ENCODE data around the gene GATAD2B. TPM values are rescaled to one million over a fixed set of nuclear protein-coding genes. Genes with fewer than 3 reads are reported as not detected.

Gene GATAD2B
- total RNA-seq, 2 donors from 2014 or later, result 33.5 to 43.5 TPM

- intact Hi-C loops (cut with DNase I), result no loop called here
- no peak for DNase-seq (ENCODE audit: low spot score)
Observed at GRCh38 chr1:153954826-153955225, 32.1 kb upstream of the GATAD2B start.

- intact Hi-C loops (cut with DNase I), result no loop called here
- no peak for DNase-seq (ENCODE audit: low spot score)
Observed at GRCh38 chr1:153953859-153954365, 31.1 kb upstream of the GATAD2B start.

- no peak for DNase-seq (ENCODE audit: low spot score)
- intact Hi-C loops (cut with DNase I), result no loop called here
Observed at GRCh38 chr1:153951801-153952200, 29.0 kb upstream of the GATAD2B start.

DNA sequence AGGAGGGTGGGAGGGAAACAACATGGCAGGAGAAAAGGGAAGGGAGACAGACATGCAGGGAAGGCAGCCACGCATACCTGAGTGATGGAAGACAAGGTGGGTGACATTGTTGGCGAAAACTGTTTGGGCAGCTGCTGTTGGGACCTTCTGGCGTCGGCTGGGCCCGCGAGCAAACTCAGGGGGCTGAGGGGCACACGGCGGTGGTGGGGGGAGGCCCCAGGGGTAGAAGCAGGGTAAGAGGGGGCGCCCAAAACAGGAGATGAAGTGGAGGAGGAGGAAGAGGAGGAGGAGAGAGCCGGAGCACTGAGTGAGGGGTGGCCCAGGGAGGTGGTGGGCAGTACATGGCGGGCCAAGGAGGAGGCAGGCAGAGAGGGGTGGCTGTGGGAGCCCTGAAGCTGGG lies 28.4 kb upstream of the GATAD2B start:
- DNase-seq (ENCODE audit: low spot score), result no peak
- intact Hi-C loops (cut with DNase I), result no loop called here

- DNase-seq (ENCODE audit: low spot score), result peak; percentile 95
- intact Hi-C loops (cut with DNase I), result loop anchor here in 1 of 2 donors (10.0 kb wide), 1 partner anchor 152 kb away; no protein-coding TSS in a partner anchor
Observed at GRCh38 chr1:153946622-153947241, 24.0 kb upstream of the GATAD2B start, which contains the start of gene DENND4B. Gene DENND4B (minus strand): TSS chr1:153946718. CDS start chr1:153944374, 2,344 bp downstream.

DNA sequence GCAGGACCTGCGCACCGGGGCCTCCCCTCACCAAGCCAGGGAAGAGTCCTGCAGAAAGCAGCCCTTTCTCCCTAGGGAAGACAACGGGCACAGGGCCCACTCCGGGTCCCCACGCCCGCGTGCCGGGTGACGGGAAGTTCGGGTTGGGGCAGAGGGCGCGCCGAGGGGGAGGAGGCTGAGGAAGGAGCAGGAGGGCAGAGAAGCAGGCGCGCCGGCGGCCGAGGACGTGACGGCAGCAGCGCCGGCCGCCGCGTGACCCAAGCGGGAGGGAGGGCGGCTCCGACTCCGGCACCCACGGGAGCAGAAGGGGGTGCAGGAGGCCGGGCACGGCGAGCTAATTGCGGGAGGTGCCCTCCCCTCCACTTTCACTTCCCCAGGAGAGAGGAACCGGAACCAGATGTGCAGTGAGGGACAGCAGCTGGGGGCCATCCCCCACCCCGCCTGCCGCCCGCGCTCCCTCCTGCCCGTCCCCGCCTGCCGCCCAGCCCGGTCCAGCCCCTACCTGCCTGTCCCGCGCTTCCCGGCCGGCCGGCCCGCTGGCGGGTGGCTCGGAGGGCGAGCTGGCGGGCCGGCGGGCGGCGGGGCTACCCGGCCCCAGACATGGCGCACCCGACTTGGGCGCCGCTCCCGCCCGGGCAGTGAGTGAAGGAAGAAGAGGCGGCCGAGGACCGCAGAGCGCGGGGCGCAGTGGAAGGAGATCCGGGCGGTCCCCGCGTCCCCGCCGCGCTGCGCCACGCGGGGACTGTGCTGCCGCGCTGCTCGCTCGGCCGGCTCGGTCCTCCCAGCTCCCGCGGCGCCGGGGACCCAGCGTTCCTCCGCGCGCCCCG lies 23.2 kb upstream of the GATAD2B start:
- intact Hi-C loops (cut with DNase I), result loop anchor here in 1 of 2 donors (10.0 kb wide), 1 partner anchor 151 kb away; no protein-coding TSS in a partner anchor
- peak; percentile 97 for DNase-seq (ENCODE audit: low spot score)

DNA sequence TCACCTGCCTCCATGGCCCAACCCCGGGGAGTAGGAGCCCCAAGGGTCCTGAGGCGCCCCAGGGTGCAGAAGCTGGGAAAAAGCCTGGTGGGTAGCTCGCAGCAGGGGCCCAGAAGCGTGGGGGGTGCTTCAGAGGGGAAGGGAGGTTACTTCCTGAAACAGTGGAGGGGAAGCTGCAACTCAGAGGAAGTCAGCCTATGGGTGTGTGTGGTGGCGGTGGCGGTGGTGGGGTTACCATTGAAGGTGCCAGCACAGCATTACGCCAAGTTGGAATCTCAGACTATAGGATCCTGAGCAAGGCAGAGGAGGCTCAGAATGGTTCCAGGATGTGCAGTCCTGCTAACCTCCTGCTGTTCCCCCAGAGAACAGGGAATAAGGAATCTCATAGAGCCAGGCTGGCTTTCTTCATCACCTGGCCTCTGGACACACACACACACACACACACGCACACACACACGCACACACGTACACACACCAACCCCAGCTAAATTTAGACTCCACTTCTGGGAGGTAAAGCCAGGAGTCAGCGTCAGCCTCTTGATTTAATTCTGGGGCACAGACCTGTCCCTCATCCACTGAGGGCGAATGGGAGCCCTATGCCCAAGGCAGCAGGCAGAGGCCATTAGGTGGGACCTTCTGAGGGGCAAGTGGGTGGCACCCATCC lies 22.5 kb upstream of the GATAD2B start:
- intact Hi-C loops (cut with DNase I), result loop anchor here in 1 of 2 donors (10.0 kb wide), 1 partner anchor 150 kb away; no protein-coding TSS in a partner anchor
- peak; percentile 92 for DNase-seq (ENCODE audit: low spot score)

- intact Hi-C loops (cut with DNase I), result loop anchor here in 1 of 2 donors (10.0 kb wide), 1 partner anchor 150 kb away; no protein-coding TSS in a partner anchor
- DNase-seq (ENCODE audit: low spot score), result peak; percentile 70
Observed at GRCh38 chr1:153944827-153945117, 22.0 kb upstream of the GATAD2B start.

DNA sequence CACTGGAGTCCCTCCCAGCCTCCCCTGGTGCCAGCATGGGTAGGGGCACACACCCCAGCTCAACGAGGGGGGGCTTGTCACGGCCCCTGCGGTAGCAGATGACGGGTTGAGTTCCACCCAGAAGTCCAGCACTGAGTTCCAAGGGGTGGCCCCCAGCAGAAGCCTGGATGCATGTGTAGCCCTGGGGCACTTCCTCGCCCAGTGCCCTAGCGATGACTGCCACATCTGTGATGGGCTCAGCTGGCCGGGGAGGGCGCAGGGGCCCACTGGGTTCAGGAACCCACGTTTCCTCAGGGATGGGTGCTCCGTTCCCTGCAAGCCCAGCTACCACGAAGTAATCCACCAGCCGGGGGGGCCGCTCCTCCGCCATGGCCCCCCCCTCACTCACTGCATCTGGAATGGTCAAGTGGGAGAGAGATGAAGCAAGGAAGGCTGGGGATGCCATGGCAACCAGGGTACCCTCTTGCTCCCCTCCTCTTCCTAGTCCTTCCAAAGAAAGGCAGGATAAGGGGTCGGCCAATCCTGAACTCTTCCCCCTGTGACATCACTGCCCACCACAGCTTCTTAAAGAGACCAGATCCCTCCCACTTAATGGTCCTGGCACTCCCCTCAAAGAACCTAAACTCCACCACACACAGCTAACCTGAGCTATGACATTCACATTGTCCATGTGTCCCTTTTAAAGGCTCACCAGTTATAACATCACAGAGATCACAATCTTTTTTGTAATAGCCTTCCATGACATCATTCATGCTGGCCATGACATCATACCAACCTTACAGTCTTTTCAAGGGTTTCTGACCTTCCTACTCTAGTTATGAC lies 21.4 kb upstream of the GATAD2B start:
- intact Hi-C loops (cut with DNase I), result loop anchor here in 1 of 2 donors (10.0 kb wide), 1 partner anchor 149 kb away; no protein-coding TSS in a partner anchor
- DNase-seq (ENCODE audit: low spot score), result peak; percentile 85

DNA sequence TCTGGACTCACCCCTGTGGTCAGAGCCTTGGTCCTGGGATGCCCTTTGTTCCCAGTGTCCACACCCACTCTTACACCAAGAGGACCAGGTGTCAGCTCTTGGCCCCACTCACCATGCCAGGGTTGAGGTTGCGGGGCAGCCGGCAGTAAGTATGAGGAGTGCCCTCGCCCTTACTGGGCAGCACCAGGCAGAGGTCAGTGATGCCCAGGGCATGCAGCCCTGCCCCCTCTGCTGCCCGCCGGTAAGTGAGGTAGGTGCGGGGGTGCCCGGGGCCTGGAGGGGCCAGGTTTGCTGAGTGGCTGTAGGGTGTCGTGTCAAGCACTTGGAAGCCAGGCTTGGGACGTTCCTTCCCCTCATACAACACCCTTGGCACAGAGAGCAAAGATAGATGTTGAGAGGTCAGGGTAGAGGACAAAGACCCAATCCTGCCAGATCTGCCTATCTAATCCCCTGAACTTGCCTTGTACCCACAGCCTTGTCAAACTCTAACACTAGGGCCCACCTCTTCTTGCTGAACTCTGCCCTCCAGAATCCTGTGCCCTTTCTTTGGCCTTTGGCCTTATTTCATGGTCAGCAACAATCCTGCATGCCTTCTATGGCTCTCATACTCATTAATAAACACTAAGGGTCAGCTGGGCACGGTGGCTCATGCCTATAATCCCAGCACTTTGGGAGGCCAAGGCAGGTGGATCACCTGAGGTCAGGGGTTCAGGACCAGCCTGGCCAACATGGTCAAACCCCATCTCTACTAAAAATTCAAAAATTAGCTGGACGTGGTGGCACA lies 20.2 kb upstream of the GATAD2B start:
- peak; percentile 68 for DNase-seq (ENCODE audit: low spot score)
- intact Hi-C loops (cut with DNase I), result loop anchor here in 1 of 2 donors (10.0 kb wide), 1 partner anchor 148 kb away; no protein-coding TSS in a partner anchor

GRCh38 chr1:153941826-153942725 lies 19.3 kb upstream of the GATAD2B start:
- peak; percentile 72 for DNase-seq (ENCODE audit: low spot score)
- intact Hi-C loops (cut with DNase I), result loop anchor here in 1 of 2 donors (10.0 kb wide), 1 partner anchor 147 kb away; no protein-coding TSS in a partner anchor

DNA sequence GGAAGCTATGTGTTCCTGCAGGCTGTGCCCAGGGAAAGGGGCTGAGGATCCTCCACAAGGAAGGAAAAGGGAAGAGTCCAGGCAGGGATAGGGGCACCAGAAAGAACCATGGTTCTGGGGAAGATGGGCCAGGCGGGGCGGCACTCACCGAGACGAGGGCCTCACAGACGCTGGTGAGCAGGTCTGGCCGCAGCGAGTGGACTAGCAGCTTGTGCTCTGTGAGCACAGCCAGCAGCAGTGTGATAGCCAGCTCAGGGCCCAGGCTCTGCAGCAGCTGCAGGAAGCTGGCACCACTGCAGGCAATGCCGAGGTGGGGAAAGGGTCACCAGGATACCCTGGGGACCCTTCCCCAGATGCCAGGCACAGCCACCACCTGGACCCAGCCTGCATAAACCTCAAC lies 18.0 kb upstream of the GATAD2B start:
- peak; percentile 40 for DNase-seq (ENCODE audit: low spot score)
- intact Hi-C loops (cut with DNase I), result loop anchor here in 1 of 2 donors (10.0 kb wide), 1 partner anchor 146 kb away; no protein-coding TSS in a partner anchor

DNA sequence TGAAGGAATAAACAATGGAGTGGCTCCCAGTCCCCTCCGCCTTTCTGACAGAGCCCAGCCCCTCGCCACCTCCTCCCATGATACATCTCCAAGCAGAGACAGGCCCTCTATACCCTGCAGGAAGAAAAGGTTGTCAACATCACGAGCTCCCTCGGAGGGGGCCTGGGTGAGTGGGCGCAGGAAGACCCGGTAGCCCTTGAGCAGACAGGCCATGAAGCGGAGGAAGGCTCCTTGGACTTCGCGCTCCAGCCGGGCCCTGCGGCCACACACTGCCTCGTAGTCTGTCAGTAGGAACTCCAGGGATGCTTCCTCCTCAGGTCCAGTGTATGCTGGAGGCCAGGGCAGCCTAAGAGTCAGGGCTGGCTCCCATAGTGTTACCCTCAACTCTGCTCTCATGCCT lies 16.7 kb upstream of the GATAD2B start:
- peak; percentile 72 for DNase-seq (ENCODE audit: low spot score)
- intact Hi-C loops (cut with DNase I), result no loop called here

DNA sequence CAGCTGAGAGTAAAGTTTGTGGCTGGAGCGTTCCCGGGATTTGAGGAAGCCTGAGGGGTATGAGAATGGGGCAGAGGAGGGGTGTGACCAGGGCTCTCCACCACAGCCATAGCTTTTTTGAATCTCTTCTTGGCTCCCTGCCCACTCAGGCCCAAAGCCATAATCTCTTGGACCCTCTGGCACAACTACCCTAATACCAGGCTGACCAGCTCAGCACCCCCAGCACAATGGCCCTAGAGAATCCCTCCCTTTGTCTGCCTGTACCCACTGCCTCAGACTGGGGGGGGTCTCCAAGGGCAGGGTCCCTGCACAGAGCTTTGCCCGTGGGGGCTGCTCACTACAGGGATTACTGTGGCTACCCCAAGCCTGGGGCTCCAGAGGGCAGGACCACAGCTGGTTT lies 16.2 kb upstream of the GATAD2B start:
- intact Hi-C loops (cut with DNase I), result no loop called here

DNA sequence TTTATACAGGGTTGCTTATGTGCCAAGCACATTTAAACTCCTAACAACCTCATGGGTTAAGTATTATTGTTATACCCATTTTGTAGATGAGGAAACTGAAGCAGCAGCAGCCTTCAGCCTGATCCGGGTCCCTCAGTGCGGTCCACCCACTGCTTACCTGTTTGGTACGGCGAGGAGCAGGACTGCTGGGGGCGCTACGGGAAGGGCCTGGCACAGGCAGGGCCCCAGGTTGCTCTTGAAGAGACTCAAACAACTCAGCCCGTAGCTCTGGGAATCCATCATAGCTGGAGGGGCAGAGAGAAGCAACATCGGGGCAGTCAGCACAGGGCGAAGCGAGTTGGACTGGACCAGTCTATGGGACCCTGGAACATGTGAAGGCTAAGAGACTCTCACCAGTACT lies 14.6 kb upstream of the GATAD2B start:
- intact Hi-C loops (cut with DNase I), result no loop called here
- peak; percentile 47 for DNase-seq (ENCODE audit: low spot score)

More for the DNA sequence above, 16.2 kb upstream of the GATAD2B start:
- DNase-seq (ENCODE audit: low spot score), result peak; percentile 44

DNA sequence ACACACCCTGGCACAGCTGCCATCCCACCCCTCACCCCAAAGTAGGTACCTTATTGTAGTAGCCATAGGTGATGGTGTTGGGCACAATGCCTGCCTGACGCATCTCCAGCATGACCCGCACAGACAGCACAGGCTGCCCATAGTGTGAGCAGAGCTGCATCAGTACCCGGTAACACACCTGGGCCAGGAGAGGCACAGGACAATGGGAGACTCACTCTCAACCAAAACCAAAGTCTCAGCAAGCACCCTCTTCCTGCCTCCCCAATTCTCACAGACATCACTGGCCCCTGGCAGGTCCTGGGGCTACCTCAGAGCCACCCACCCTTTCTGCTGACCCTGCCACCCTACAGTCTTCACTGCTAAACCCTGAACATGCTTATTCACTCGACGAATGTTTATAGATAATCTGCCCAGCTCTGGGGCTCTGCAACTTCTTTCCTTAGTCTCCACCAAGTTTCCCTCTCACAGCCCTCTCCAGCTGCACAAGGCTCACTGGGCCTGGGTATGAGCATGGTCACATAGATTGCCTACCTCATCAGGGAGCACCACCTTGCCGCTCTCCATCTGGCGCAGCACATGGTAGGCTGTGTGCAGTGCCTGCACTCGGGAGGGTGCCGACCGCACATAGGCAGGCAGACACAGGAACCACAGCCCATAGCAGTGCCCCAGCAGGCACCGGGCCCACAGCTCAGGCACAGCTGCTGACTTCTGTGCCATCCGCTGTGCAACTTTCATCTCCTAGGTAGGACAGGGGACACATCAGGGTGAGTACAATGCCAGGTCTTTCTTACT lies 13.4 kb upstream of the GATAD2B start:
- intact Hi-C loops (cut with DNase I), result no loop called here
- peak; percentile 41 for DNase-seq (ENCODE audit: low spot score)
